Neural cell (in vitro differentiated cells): ENCODE measurements around the gene S100Z. TPM values are rescaled to one million over a fixed set of nuclear protein-coding genes. Genes with fewer than 3 reads are reported as not detected.
"Not testable (repeated sequence)": the region's sequence is repeated elsewhere in the genome, so short reads cannot be mapped to it uniquely, and the experiment has no call there.

Experiments used
- H2AFZ ChIP-seq: fragments of 200-600, 300-800 bp; sonication (generic), shearing (Covaris generic); 2 replicates; pipeline ENCODE4 v1.6.0; 2014; ENCODE audit warnings: low read depth, mild to moderate bottlenecking, antibody characterized with exemption, low read length, moderate library complexity
- H3F3A ChIP-seq: fragments of 200-600 bp; shearing (Covaris generic); 2 replicates; pipeline ENCODE4 v1.6.1; 2016; ENCODE audit warnings: mild to moderate bottlenecking, moderate library complexity, mixed read lengths, antibody characterized with exemption, low read length; ENCODE audit not compliant: insufficient read depth, poor library complexity, severe bottlenecking
- H3K27ac ChIP-seq: fragments of 200-600, 300-800 bp; sonication (generic), shearing (Covaris generic); 2 replicates; pipeline ENCODE4 v1.5.1; 2014; ENCODE audit warnings: mild to moderate bottlenecking, low read length, moderate library complexity
- H3K27me3 ChIP-seq: fragments of 300-800, 200-600 bp; sonication (generic), shearing (Covaris generic); 2 replicates; pipeline ENCODE4 v1.6.0; 2014; ENCODE audit warnings: mild to moderate bottlenecking, low read depth, low read length, moderate library complexity; ENCODE audit not compliant: insufficient read depth
- H3K36me3 ChIP-seq: fragments of 300-800, 200-600 bp; sonication (generic), shearing (Covaris generic); 2 replicates; pipeline ENCODE4 v1.5.1; 2014; ENCODE audit warnings: mild to moderate bottlenecking, antibody characterized with exemption, low read length, moderate library complexity; ENCODE audit not compliant: insufficient read depth
- H3K4me2 ChIP-seq: fragments of 300-800, 200-600 bp; sonication (generic), shearing (Covaris generic); 2 replicates; pipeline ENCODE4 v1.6.0; 2014; ENCODE audit warnings: mild to moderate bottlenecking, low read length
- H3K4me3 ChIP-seq: fragments of 300-800, 200-600 bp; sonication (generic), shearing (Covaris generic); 2 replicates; pipeline ENCODE4 v1.5.1; 2014; ENCODE audit warnings: mild to moderate bottlenecking, low read length, moderate library complexity
- H3K79me2 ChIP-seq: fragments of 200-600 bp; shearing (Covaris generic); replicated peaks from 2 replicates; pipeline ENCODE4 v1.6.0; 2014; ENCODE audit warnings: mild to moderate bottlenecking, low read length, moderate library complexity; ENCODE audit not compliant: insufficient read depth
- H3K9ac ChIP-seq: fragments of 300-800, 200-600 bp; sonication (generic), shearing (Covaris generic); 2 replicates; pipeline ENCODE4 v1.6.1; 2016; ENCODE audit warnings: mild to moderate bottlenecking, low read length, mixed read lengths
- H3K9me2 ChIP-seq: fragments of 200-600 bp; shearing (Covaris generic); 2 replicates; pipeline ENCODE4 v1.6.1; 2016; ENCODE audit warnings: mild to moderate bottlenecking, low read length, mixed read lengths; ENCODE audit not compliant: insufficient read depth
- H3K9me3 ChIP-seq: fragments of 200-600, 300-800 bp; sonication (generic), shearing (Covaris generic); 2 replicates; pipeline ENCODE4 v1.6.1; 2016; ENCODE audit warnings: mild to moderate bottlenecking, mixed run types, low read length, moderate library complexity, mixed read lengths
- H4K20me1 ChIP-seq: fragments of 200-600 bp; shearing (Covaris generic); 2 replicates; pipeline ENCODE4 v1.6.1; 2016; ENCODE audit warnings: mild to moderate bottlenecking, mixed run types; ENCODE audit not compliant: insufficient read depth
- EP300 ChIP-seq: fragments of 450-650 bp; conservative IDR thresholded peaks from 2 replicates; pipeline ENCODE4 v1.6.1; 2014; ENCODE audit warnings: antibody characterized with exemption, mild to moderate bottlenecking, moderate library complexity; ENCODE audit not compliant: poor library complexity, severe bottlenecking
- EZH2 ChIP-seq: fragments of 200-600, 300-800 bp; shearing (Covaris generic), sonication (generic); IDR thresholded peaks from 2 replicates; pipeline ENCODE4 v1.6.1; 2014; ENCODE audit warnings: antibody characterized with exemption, low read length, borderline replicate concordance, mild to moderate bottlenecking; ENCODE audit not compliant: insufficient read depth, poor library complexity, severe bottlenecking
- MXI1 ChIP-seq: fragments of 450-650 bp; conservative IDR thresholded peaks from 2 replicates; pipeline ENCODE4 v1.6.1; 2014; ENCODE audit warnings: antibody characterized with exemption, mild to moderate bottlenecking; ENCODE audit not compliant: poor library complexity, severe bottlenecking
- POLR2AphosphoS5 ChIP-seq: IDR thresholded peaks from 2 replicates; pipeline ENCODE4 v1.6.1; 2012
- RAD21 ChIP-seq: fragments of 450-650 bp; conservative IDR thresholded peaks from 2 replicates; pipeline ENCODE4 v1.6.1; 2014; ENCODE audit warnings: antibody characterized with exemption, mild to moderate bottlenecking, moderate library complexity
- REST ChIP-seq: IDR thresholded peaks from 2 replicates; pipeline ENCODE4 v1.6.1; 2012; ENCODE audit warnings: borderline replicate concordance
- SMC3 ChIP-seq: fragments of 450-650 bp; conservative IDR thresholded peaks from 2 replicates; pipeline ENCODE4 v1.6.1; 2014; ENCODE audit warnings: antibody characterized with exemption, mild to moderate bottlenecking, moderate library complexity; ENCODE audit not compliant: poor library complexity
- TAF1 ChIP-seq: IDR thresholded peaks from 2 replicates; pipeline ENCODE4 v1.6.1; 2012; ENCODE audit warnings: low read depth
- polyA plus RNA-seq: library from polyadenylated mRNA; depleted of rRNA; stranded (reverse); fragments of >200 nt; gene quantifications from 2 replicates; pipeline ENCODE4 v1.2.3, GENCODE V29; 2014
- TF ChIP-seq, protein P1 (sequence below): fragments of 450-650 bp; IDR thresholded peaks from 2 replicates; pipeline ENCODE4 v1.5.1; 2014; ENCODE audit warnings: antibody characterized with exemption, mild to moderate bottlenecking, moderate library complexity; ENCODE audit not compliant: poor library complexity, severe bottlenecking

S100Z gene
- polyA plus RNA-seq, 1 donor from 2014 or later = not detected

GRCh38 chr5:76826416-76826815 is 23.4 kb upstream of the S100Z start:
- H3K9me2 ChIP-seq, H4K20me1 ChIP-seq, H3F3A ChIP-seq, H3K9ac ChIP-seq, H3K4me2 ChIP-seq, H3K36me3 ChIP-seq, H3K4me3 ChIP-seq, H3K27me3 ChIP-seq, H3K79me2 ChIP-seq, H3K27ac ChIP-seq, H3K9me3 ChIP-seq, H2AFZ ChIP-seq: not testable (repeated sequence)

GRCh38 chr5:76831110-76831452 is 18.7 kb upstream of the S100Z start:
- Histone ChIP-seq H3F3A (no peaks in the 10 kb centered on the region), H3K4me2 (no peak overlapping the region), H3K27ac (no peak overlapping the region), H4K20me1 (no peaks in the 10 kb centered on the region), H3K9me3 (no peaks in the 10 kb centered on the region), H3K9ac (no peak overlapping the region), H3K27me3 (no peaks in the 10 kb centered on the region), H3K4me3 (no peak overlapping the region), H3K79me2 (no peaks in the 10 kb centered on the region), H3K36me3 (no peaks in the 10 kb centered on the region), H2AFZ (no peak overlapping the region), H3K9me2 (no peaks in the 10 kb centered on the region)
- no peak for TF ChIP-seq POLR2AphosphoS5
- TF ChIP-seq, protein P1, sequence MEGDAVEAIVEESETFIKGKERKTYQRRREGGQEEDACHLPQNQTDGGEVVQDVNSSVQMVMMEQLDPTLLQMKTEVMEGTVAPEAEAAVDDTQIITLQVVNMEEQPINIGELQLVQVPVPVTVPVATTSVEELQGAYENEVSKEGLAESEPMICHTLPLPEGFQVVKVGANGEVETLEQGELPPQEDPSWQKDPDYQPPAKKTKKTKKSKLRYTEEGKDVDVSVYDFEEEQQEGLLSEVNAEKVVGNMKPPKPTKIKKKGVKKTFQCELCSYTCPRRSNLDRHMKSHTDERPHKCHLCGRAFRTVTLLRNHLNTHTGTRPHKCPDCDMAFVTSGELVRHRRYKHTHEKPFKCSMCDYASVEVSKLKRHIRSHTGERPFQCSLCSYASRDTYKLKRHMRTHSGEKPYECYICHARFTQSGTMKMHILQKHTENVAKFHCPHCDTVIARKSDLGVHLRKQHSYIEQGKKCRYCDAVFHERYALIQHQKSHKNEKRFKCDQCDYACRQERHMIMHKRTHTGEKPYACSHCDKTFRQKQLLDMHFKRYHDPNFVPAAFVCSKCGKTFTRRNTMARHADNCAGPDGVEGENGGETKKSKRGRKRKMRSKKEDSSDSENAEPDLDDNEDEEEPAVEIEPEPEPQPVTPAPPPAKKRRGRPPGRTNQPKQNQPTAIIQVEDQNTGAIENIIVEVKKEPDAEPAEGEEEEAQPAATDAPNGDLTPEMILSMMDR = no peak
- no peak for TF ChIP-seq RAD21
- no peak for TF ChIP-seq EP300
- TF ChIP-seq TAF1 = no peak
- no peak for TF ChIP-seq MXI1
- TF ChIP-seq EZH2 = no peak
- TF ChIP-seq REST = no peak
- no peak for TF ChIP-seq SMC3

DNA sequence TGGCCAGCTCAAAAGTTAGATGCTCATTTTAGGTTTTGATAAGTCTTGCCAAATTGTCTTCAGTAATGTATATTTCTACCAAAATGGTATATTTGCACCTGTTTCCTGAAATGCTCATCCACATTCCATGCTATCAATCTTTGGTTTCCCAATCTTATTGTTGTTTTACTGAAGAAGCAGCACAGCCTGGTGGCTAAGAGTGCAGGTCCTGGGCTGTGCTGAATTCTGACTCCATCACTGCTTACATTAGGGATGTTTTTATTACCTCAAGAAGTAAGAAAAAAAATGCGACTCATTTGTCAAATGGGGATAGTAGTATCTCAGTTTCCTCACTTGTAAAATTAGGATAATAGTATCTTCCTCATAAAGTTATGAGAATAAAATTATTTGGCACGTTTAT is 13.6 kb upstream of the S100Z start:
- H3K27ac ChIP-seq = no peak overlapping the region
- H4K20me1 ChIP-seq = no peaks in the 10 kb centered on the region
- H3K4me3 ChIP-seq = no peak overlapping the region
- TF ChIP-seq EZH2 = no peak
- TF ChIP-seq, protein P1 = no peak
- no peak for TF ChIP-seq EP300
- TF ChIP-seq SMC3 = no peak
- TF ChIP-seq TAF1 = no peak
- TF ChIP-seq REST = no peak
- TF ChIP-seq MXI1 = no peak
- TF ChIP-seq RAD21 = no peak
- TF ChIP-seq POLR2AphosphoS5 = no peak
- H3K79me2 ChIP-seq = no peaks in the 10 kb centered on the region
- H3K9me3 ChIP-seq = no peaks in the 10 kb centered on the region
- no peaks in the 10 kb centered on the region for H3K9me2 ChIP-seq
- no peak overlapping the region for H3K4me2 ChIP-seq
- no peak overlapping the region for H3K9ac ChIP-seq
- H3K36me3 ChIP-seq = no peaks in the 10 kb centered on the region
- H3K27me3 ChIP-seq = no peaks in the 10 kb centered on the region
- no peak overlapping the region for H2AFZ ChIP-seq
- H3F3A ChIP-seq = no peaks in the 10 kb centered on the region
